H1 (cell line): ENCODE measurements around the gene RAP1A.

ENCODE experiments used
- BRCA1 ChIP-seq: IDR thresholded peaks from 2 replicates; pipeline ENCODE4 v1.6.1; 2012; ENCODE audit warnings: low read depth, low read length, improper control_type of control experiment
- CHD1 ChIP-seq: IDR thresholded peaks from 2 replicates; pipeline ENCODE4 v1.6.1; 2012; ENCODE audit warnings: low read depth, low read length, improper control_type of control experiment
- EP300 ChIP-seq, 2 experiments: IDR thresholded peaks; 1 replicate in 1 of 2; 2 replicates in 1 of 2; pipeline ENCODE4 v1.6.1; 2011 to 2012; ENCODE audit warnings: low read depth in 2 of 2, low read length in 2 of 2, mild to moderate bottlenecking in 2 of 2, borderline replicate concordance in 1 of 2, inconsistent platforms in 1 of 2, moderate library complexity in 1 of 2
- EZH2 ChIP-seq: fragments of 200-600 bp; sonication (generic); IDR thresholded peaks from 2 replicates; pipeline ENCODE4 v1.7.1; 2012; ENCODE audit warnings: low read depth, mild to moderate bottlenecking, moderate library complexity, low read length, inconsistent platforms; ENCODE audit not compliant: severe bottlenecking
- JUND ChIP-seq: IDR thresholded peaks from 2 replicates; pipeline ENCODE4 v1.6.1; 2011; ENCODE audit warnings: mild to moderate bottlenecking, improper control_type of control experiment, low read length
- POLR2AphosphoS5 ChIP-seq: IDR thresholded peaks from 2 replicates; pipeline ENCODE4 v1.6.1; 2011; ENCODE audit warnings: low read depth, low read length
- RFX5 ChIP-seq: IDR thresholded peaks from 2 replicates; pipeline ENCODE4 v1.6.1; 2011; ENCODE audit warnings: low read depth, low read length, improper control_type of control experiment, borderline replicate concordance
- RXRA ChIP-seq: IDR thresholded peaks from 2 replicates; pipeline ENCODE4 v1.6.1; 2011; ENCODE audit warnings: low read depth, mild to moderate bottlenecking, low read length, moderate library complexity; ENCODE audit not compliant: insufficient read depth
- TAF1 ChIP-seq: IDR thresholded peaks from 2 replicates; pipeline ENCODE4 v1.6.1; 2011; ENCODE audit warnings: mild to moderate bottlenecking, low read depth, low read length
- TF ChIP-seq, protein P1 (sequence below), 3 experiments: IDR thresholded peaks; 1 replicate in 2 of 3; 2 replicates in 1 of 3; pipeline versions ENCODE4 v1.5.1 to v1.6.1; 2011; ENCODE audit warnings: low read length in 3 of 3, mild to moderate bottlenecking in 3 of 3, inconsistent platforms in 2 of 3, low read depth in 1 of 3, moderate library complexity in 1 of 3; ENCODE audit not compliant: insufficient read depth in 1 of 3; ENCODE audit errors: control extremely low read depth in 1 of 3
- TF ChIP-seq, protein P2 (sequence below): IDR thresholded peaks from 2 replicates; pipeline ENCODE4 v1.6.1; 2012; ENCODE audit warnings: inconsistent platforms

DNA sequence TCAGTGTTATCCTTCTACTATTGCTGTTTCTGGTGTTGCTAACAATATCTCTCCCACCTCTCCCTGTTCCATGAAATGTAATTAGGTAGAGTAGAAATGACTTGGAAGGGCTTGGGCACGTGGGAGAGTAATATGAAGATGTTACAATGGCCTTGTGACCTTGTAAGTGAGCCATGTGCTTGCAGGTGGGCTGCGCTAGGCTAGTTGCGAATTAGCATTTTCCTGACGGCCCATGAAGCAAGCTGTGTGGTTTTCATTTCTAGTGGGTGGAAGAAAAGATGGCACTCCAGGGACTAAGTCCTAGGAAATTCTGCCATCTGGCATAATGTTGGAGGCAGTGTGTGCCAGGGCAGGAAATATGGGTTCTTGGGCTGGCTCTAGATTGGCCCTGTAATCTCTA lies 128.4 kb downstream of the RAP1A start:
- TF ChIP-seq, protein P1, sequence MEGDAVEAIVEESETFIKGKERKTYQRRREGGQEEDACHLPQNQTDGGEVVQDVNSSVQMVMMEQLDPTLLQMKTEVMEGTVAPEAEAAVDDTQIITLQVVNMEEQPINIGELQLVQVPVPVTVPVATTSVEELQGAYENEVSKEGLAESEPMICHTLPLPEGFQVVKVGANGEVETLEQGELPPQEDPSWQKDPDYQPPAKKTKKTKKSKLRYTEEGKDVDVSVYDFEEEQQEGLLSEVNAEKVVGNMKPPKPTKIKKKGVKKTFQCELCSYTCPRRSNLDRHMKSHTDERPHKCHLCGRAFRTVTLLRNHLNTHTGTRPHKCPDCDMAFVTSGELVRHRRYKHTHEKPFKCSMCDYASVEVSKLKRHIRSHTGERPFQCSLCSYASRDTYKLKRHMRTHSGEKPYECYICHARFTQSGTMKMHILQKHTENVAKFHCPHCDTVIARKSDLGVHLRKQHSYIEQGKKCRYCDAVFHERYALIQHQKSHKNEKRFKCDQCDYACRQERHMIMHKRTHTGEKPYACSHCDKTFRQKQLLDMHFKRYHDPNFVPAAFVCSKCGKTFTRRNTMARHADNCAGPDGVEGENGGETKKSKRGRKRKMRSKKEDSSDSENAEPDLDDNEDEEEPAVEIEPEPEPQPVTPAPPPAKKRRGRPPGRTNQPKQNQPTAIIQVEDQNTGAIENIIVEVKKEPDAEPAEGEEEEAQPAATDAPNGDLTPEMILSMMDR (IDR thresholded peaks at IDR 0.05; ENCODE audit: control extremely low read depth in 1 of 3, insufficient read depth in 1 of 3, low read depth in 1 of 3, low read length in 3 of 3), result no peak
- TF ChIP-seq, protein P2, sequence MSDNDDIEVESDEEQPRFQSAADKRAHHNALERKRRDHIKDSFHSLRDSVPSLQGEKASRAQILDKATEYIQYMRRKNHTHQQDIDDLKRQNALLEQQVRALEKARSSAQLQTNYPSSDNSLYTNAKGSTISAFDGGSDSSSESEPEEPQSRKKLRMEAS, result no peak
- no peak for TF ChIP-seq RFX5
- TF ChIP-seq CHD1, result no peak
- TF ChIP-seq RXRA, result no peak
- no peak for TF ChIP-seq EP300 (IDR thresholded peaks at IDR 0.05; ENCODE audit: borderline replicate concordance in 1 of 2, low read depth in 2 of 2, low read length in 2 of 2)
- TF ChIP-seq TAF1, result no peak
- no peak for TF ChIP-seq EZH2
- TF ChIP-seq JUND, result no peak
- TF ChIP-seq POLR2AphosphoS5, result no peak
- TF ChIP-seq BRCA1, result no peak
